WERI-Rb-1 (cell line): Measurements from ENCODE around the gene PTGDS.

Experiments
- DNase-seq: peaks from one replicate; pipeline ENCODE4 v3.0.0-alpha.2; 2020
- H3K27ac ChIP-seq: fragments of 250-450 bp; sonication (Bioruptor Pico); 2 replicates; pipeline ENCODE4 v1.5.1; 2020; ENCODE audit warnings: mild to moderate bottlenecking, moderate library complexity
- H3K27me3 ChIP-seq: fragments of 250-450 bp; sonication (Bioruptor Pico); 2 replicates; pipeline ENCODE4 v1.5.1; 2021; ENCODE audit warnings: mild to moderate bottlenecking, low read depth, moderate library complexity; ENCODE audit not compliant: insufficient read depth, severe bottlenecking
- H3K36me3 ChIP-seq: fragments of 250-450 bp; sonication (Bioruptor Pico); 2 replicates; pipeline ENCODE4 v1.5.1; 2020; ENCODE audit warnings: mild to moderate bottlenecking, moderate library complexity
- H3K4me3 ChIP-seq: 2 replicates; pipeline ENCODE4 v1.5.1; 2011; ENCODE audit warnings: low read depth, mild to moderate bottlenecking, control low read depth, low read length
- H3K9me3 ChIP-seq: fragments of 250-450 bp; sonication (Bioruptor Pico); 2 replicates; pipeline ENCODE4 v1.5.1; 2021; ENCODE audit warnings: mild to moderate bottlenecking, moderate library complexity; ENCODE audit not compliant: severe bottlenecking
- CTCF ChIP-seq: IDR thresholded peaks from 2 replicates; pipeline ENCODE4 v1.5.1; 2011; ENCODE audit warnings: low read depth, mild to moderate bottlenecking, control low read depth, inconsistent platforms, low read length

The PTGDS gene

GRCh38 chr9:136994180-136994887 lies 17.0 kb downstream of the PTGDS start:
- no peak overlapping the region for H3K4me3 ChIP-seq
- no peak overlapping the region for H3K27ac ChIP-seq
- H3K9me3 ChIP-seq, result peaks cover 4% of the 10 kb centered on the region

GRCh38 chr9:136994888-136995230 lies 17.6 kb downstream of the PTGDS start:
- TF ChIP-seq CTCF, result no peak
- DNase-seq, result no peak
- H3K4me3 ChIP-seq, result no peak overlapping the region
- H3K36me3 ChIP-seq, result peaks cover 20% of the 10 kb centered on the region
- H3K9me3 ChIP-seq, result peaks cover 4% of the 10 kb centered on the region
- H3K27me3 ChIP-seq, result no peaks in the 10 kb centered on the region
- H3K27ac ChIP-seq, result no peak overlapping the region

More at GRCh38 chr9:136994180-136994887, 17.0 kb downstream of the PTGDS start:
- Histone ChIP-seq H3K27me3 (no peaks in the 10 kb centered on the region), H3K36me3 (peaks cover 20% of the 10 kb centered on the region)
- no peak for TF ChIP-seq CTCF
- no peak for DNase-seq

- TF ChIP-seq CTCF, result no peak
- Histone ChIP-seq H3K36me3 (peaks cover 20% of the 10 kb centered on the region), H3K4me3 (no peak overlapping the region), H3K9me3 (peaks cover 4% of the 10 kb centered on the region), H3K27me3 (no peaks in the 10 kb centered on the region), H3K27ac (no peak overlapping the region)
- no peak for DNase-seq
Measured at GRCh38 chr9:136995362-136995761, 18.1 kb downstream of the PTGDS start.

GRCh38 chr9:136995772-136996311 lies 18.5 kb downstream of the PTGDS start:
- Histone ChIP-seq H3K27me3 (no peaks in the 10 kb centered on the region), H3K27ac (0 out of 2 replicates have a peak overlapping the region, but pooled peaks have one; percentile 3), H3K4me3 (no peak overlapping the region), H3K9me3 (no peaks in the 10 kb centered on the region), H3K36me3 (peaks cover 20% of the 10 kb centered on the region)
- no peak for TF ChIP-seq CTCF
- DNase-seq, result no peak

- Histone ChIP-seq H3K27ac (peak within 1 kb of the TSS; percentile 3), H3K27me3 (no peaks in the 10 kb centered on the region), H3K9me3 (no peaks in the 10 kb centered on the region), H3K36me3 (peaks cover 20% of the 10 kb centered on the region), H3K4me3 (peak within 1 kb of the TSS; percentile 37)
- peak; percentile 73 for DNase-seq
- TF ChIP-seq CTCF, result no peak
Measured at GRCh38 chr9:136996361-136997292, 19.3 kb downstream of the PTGDS start, which contains the start of gene CLIC3. Gene CLIC3 (minus strand): TSS chr9:136996568. CDS start chr9:136996543, 25 bp downstream.
